Smooth muscle cell (in vitro differentiated cells): Measurements from ENCODE around the gene IL17RD. TPM values are rescaled to one million over a fixed set of nuclear protein-coding genes. Genes with fewer than 3 reads are reported as not detected.
A peak's percentile ranks its signal among the peaks of the same experiment; 100 is the strongest.

Source experiments
- DNase-seq: peaks from one replicate; lab custom pipeline; 2025; ENCODE audit not compliant: unreplicated experiment; lab: John Stamatoyannopoulos, UW
- H2AFZ ChIP-seq: fragments of 200-600 bp; sonication (generic); 2 replicates; pipeline ENCODE4 v1.6.0; 2016; ENCODE audit warnings: antibody characterized with exemption, low read depth, mild to moderate bottlenecking
- H3F3A ChIP-seq: fragments of 200-600 bp; sonication (generic); 2 replicates; pipeline ENCODE4 v1.6.0; 2017; ENCODE audit warnings: antibody characterized with exemption, low read depth
- H3K27ac ChIP-seq: fragments of 200-600 bp; sonication (generic); 2 replicates; pipeline ENCODE4 v1.5.1; 2016; ENCODE audit warnings: low read depth, mild to moderate bottlenecking
- H3K27me3 ChIP-seq: fragments of 200-600 bp; sonication (generic); 2 replicates; pipeline ENCODE4 v1.6.1; 2016; ENCODE audit warnings: low read depth, mild to moderate bottlenecking
- H3K36me3 ChIP-seq: fragments of 200-600 bp; sonication (generic); 2 replicates; pipeline ENCODE4 v1.5.1; 2016; ENCODE audit warnings: low read depth
- H3K4me1 ChIP-seq: fragments of 200-600 bp; sonication (generic); 2 replicates; pipeline ENCODE4 v1.5.1; 2016; ENCODE audit warnings: low read depth
- H3K4me2 ChIP-seq: fragments of 200-600 bp; sonication (generic); 2 replicates; pipeline ENCODE4 v1.6.0; 2016; ENCODE audit warnings: mild to moderate bottlenecking
- H3K4me3 ChIP-seq: fragments of 200-600 bp; sonication (generic); 2 replicates; pipeline ENCODE4 v1.5.1; 2016; ENCODE audit warnings: mild to moderate bottlenecking
- H3K79me2 ChIP-seq: fragments of 200-600 bp; sonication (generic); 2 replicates; pipeline ENCODE4 v1.6.0; 2016; ENCODE audit warnings: low read depth, mild to moderate bottlenecking
- H3K9ac ChIP-seq: fragments of 200-600 bp; sonication (generic); 2 replicates; pipeline ENCODE4 v1.6.0; 2016; ENCODE audit warnings: low read depth
- H3K9me3 ChIP-seq: fragments of 200-600 bp; sonication (generic); replicated peaks from 2 replicates; pipeline ENCODE4 v1.5.1; 2016; ENCODE audit warnings: low read depth
- H4K20me1 ChIP-seq: fragments of 200-600 bp; sonication (generic); 2 replicates; pipeline ENCODE4 v1.6.0; 2016; ENCODE audit warnings: low read depth
- CTCF ChIP-seq: fragments of 200-600 bp; sonication (generic); IDR thresholded peaks from 2 replicates; pipeline ENCODE4 v1.5.1; 2017; ENCODE audit warnings: borderline replicate concordance, mild to moderate bottlenecking, antibody characterized with exemption; ENCODE audit not compliant: insufficient read depth, poor library complexity, severe bottlenecking
- WGBS: methylation state at CpG from one replicate; pipeline ENCODE4 v1.1.7; 2016; ENCODE audit warnings: low lambda C conversion rate; 5-methylcytosine and 5-hydroxymethylcytosine counted together
- polyA plus RNA-seq: library from polyadenylated mRNA; unstranded; fragments of >200 nt; fragmentation: Nextera tagmentation; extraction: Ambion mirVana; gene quantifications from 2 replicates; pipeline ENCODE4 v1.2.1, GENCODE V29; 2016
- total RNA-seq: library from RNA; depleted of rRNA; stranded (reverse); fragments of >200 nt; gene quantifications from 2 replicates; pipeline ENCODE4 v1.2.3, GENCODE V29; 2014

The IL17RD gene
- total and polyA plus RNA-seq, 2 experiments from 2014 or later: 0.59 to 1.9 TPM

GRCh38 chr3:57163751-57164150 lies 1.4 kb downstream of the IL17RD start:
- Histone ChIP-seq H2AFZ (no peak overlapping the region), H3K9ac (no peak overlapping the region), H3K27me3 (peaks cover 4% of the 10 kb centered on the region), H3K79me2 (no peaks in the 10 kb centered on the region), H4K20me1 (no peaks in the 10 kb centered on the region), H3K9me3 (no peaks in the 10 kb centered on the region), H3K27ac (no peak overlapping the region), H3K4me3 (peak overlapping the region; percentile 75), H3K4me2 (peak overlapping the region; percentile 100), H3K4me1 (peaks cover 44% of the 10 kb centered on the region), H3K36me3 (no peaks in the 10 kb centered on the region), H3F3A (no peaks in the 10 kb centered on the region)
- WGBS: 16% methylated on average over 8 of the region's 8 CpGs
- TF ChIP-seq CTCF: no peak
- no peak for DNase-seq

GRCh38 chr3:57161915-57162314 lies 3.2 kb downstream of the IL17RD start:
- H3K4me1 ChIP-seq: peaks cover 61% of the 10 kb centered on the region
- no peak overlapping the region for H3K27ac ChIP-seq

GRCh38 chr3:57160765-57161538 lies 4.2 kb downstream of the IL17RD start:
- no peak overlapping the region for H2AFZ ChIP-seq
- peaks cover 61% of the 10 kb centered on the region for H3K4me1 ChIP-seq
- 43% methylated on average over 5 of the region's 5 CpGs for WGBS
- no peak overlapping the region for H3K4me3 ChIP-seq
- DNase-seq: no peak
- no peaks in the 10 kb centered on the region for H3K9me3 ChIP-seq
- H3F3A ChIP-seq: no peaks in the 10 kb centered on the region
- H3K79me2 ChIP-seq: no peaks in the 10 kb centered on the region
- H3K4me2 ChIP-seq: no peak overlapping the region
- no peaks in the 10 kb centered on the region for H4K20me1 ChIP-seq
- H3K36me3 ChIP-seq: no peaks in the 10 kb centered on the region
- TF ChIP-seq CTCF: no peak
- H3K27ac ChIP-seq: no peak overlapping the region
- peaks cover 4% of the 10 kb centered on the region for H3K27me3 ChIP-seq
- no peak overlapping the region for H3K9ac ChIP-seq

More at GRCh38 chr3:57161915-57162314, 3.2 kb downstream of the IL17RD start:
- Histone ChIP-seq H3K9me3 (no peaks in the 10 kb centered on the region), H3K79me2 (no peaks in the 10 kb centered on the region), H3K4me2 (no peak overlapping the region), H4K20me1 (no peaks in the 10 kb centered on the region), H3K4me3 (no peak overlapping the region), H2AFZ (no peak overlapping the region), H3K36me3 (no peaks in the 10 kb centered on the region), H3K9ac (no peak overlapping the region), H3F3A (no peaks in the 10 kb centered on the region), H3K27me3 (peaks cover 4% of the 10 kb centered on the region)
- no peak for TF ChIP-seq CTCF
- WGBS: 82% methylated on average over 1 of the region's 1 CpG
- no peak for DNase-seq
